ENCODE measurements around the gene GLB1L.

GRCh38 chr2:219282943-219283581, 37.8 kb upstream of the GLB1L start:
- TF ChIP-seq POLR2A (IDR thresholded peaks at IDR 0.05): no peak
- TF ChIP-seq CTCF (IDR thresholded peaks at IDR 0.05): no peak
